T-helper 1 cell (primary cell): ENCODE data around the gene VPS39.

Source experiments
- DNase-seq, 5 donors: peaks; one replicate each; pipeline ENCODE4 v3.0.0-alpha.2; 2012 to 2020

Gene VPS39

GRCh38 chr15:42156243-42156922, 51.7 kb downstream of the VPS39 start, which contains the start of gene PLA2G4F:
Gene PLA2G4F, minus strand, starts transcription at chr15:42156636. Its CDS starts 87 bp downstream, at chr15:42156549.
- DNase-seq: no peak

- DNase-seq: no peak
Measured at GRCh38 chr15:42155546-42156242, 52.4 kb downstream of the VPS39 start.

GRCh38 chr15:42154956-42155355, 53.1 kb downstream of the VPS39 start:
- DNase-seq: no peak

GRCh38 chr15:42154212-42154941, 53.7 kb downstream of the VPS39 start:
- no peak for DNase-seq

- no peak for DNase-seq
Measured at GRCh38 chr15:42153874-42154211, 54.3 kb downstream of the VPS39 start.

GRCh38 chr15:42152921-42153698, 55.0 kb downstream of the VPS39 start:
- DNase-seq: no peak

- DNase-seq: no peak
Measured at GRCh38 chr15:42152196-42152920, 55.7 kb downstream of the VPS39 start.

GRCh38 chr15:42151736-42152135, 56.4 kb downstream of the VPS39 start:
- no peak for DNase-seq

- no peak for DNase-seq
Measured at GRCh38 chr15:42151141-42151561, 57.0 kb downstream of the VPS39 start.

GRCh38 chr15:42150219-42150970, 57.7 kb downstream of the VPS39 start:
- no peak for DNase-seq

- no peak for DNase-seq
Measured at GRCh38 chr15:42149493-42150218, 58.4 kb downstream of the VPS39 start.

GRCh38 chr15:42148808-42149492, 59.2 kb downstream of the VPS39 start:
- DNase-seq: no peak

GRCh38 chr15:42147431-42147735, 60.7 kb downstream of the VPS39 start:
- no peak for DNase-seq

GRCh38 chr15:42146551-42147430, 61.3 kb downstream of the VPS39 start:
- no peak for DNase-seq

GRCh38 chr15:42145546-42146455, 62.3 kb downstream of the VPS39 start:
- no peak for DNase-seq

GRCh38 chr15:42144841-42145375, 63.2 kb downstream of the VPS39 start:
- DNase-seq: no peak

- no peak for DNase-seq
Measured at GRCh38 chr15:42143866-42144625, 64.1 kb downstream of the VPS39 start.
